Thymus (tissue), 11 donors: ENCODE measurements around the gene RPAP3. TPM values are rescaled to one million over a fixed set of nuclear protein-coding genes. Genes with fewer than 3 reads are reported as not detected.

ENCODE experiments used
- DNase-seq, 9 donors: peaks; one replicate each; pipeline ENCODE4 v3.0.0-alpha.2; 2013; ENCODE audit warnings: low spot score in 9 of 9, low read depth in 6 of 9, missing footprints in 1 of 9
- H3K27ac ChIP-seq, 2 donors: one replicate each; pipeline ENCODE4 v1.5.1; 2013; ENCODE audit warnings: control low read depth in 1 of 2, low read depth in 1 of 2, low read length in 1 of 2, mild to moderate bottlenecking in 1 of 2, moderate library complexity in 1 of 2
- H3K27me3 ChIP-seq, 2 donors: one replicate each; pipeline ENCODE4 v1.5.1; 2013; ENCODE audit warnings: low read length in 1 of 2; ENCODE audit not compliant: control insufficient read depth in 2 of 2, insufficient read depth in 1 of 2
- H3K36me3 ChIP-seq, 2 donors: one replicate each; pipeline ENCODE4 v1.5.1; 2013; ENCODE audit warnings: low read length in 1 of 2, mild to moderate bottlenecking in 1 of 2, moderate library complexity in 1 of 2; ENCODE audit not compliant: control insufficient read depth in 2 of 2, insufficient read depth in 2 of 2
- H3K4me1 ChIP-seq, 2 donors: one replicate each; pipeline ENCODE4 v1.5.1; 2013; ENCODE audit warnings: low read length in 2 of 2; ENCODE audit not compliant: control insufficient read depth in 2 of 2, insufficient read depth in 2 of 2
- H3K4me3 ChIP-seq, 2 donors: one replicate each; pipeline ENCODE4 v1.5.1; 2013; ENCODE audit warnings: low read length in 2 of 2, control low read depth in 1 of 2, mild to moderate bottlenecking in 1 of 2
- H3K9me3 ChIP-seq, 2 donors: one replicate each; pipeline ENCODE4 v1.5.1; 2013; ENCODE audit warnings: low read length in 1 of 2, mild to moderate bottlenecking in 1 of 2; ENCODE audit not compliant: control insufficient read depth in 2 of 2, insufficient read depth in 1 of 2
- WGBS: extraction: QIAGEN DNeasy Blood & Tissue Kit; methylation state at CpG from one replicate; pipeline ENCODE4 v1.1.7; 2013; 5-methylcytosine and 5-hydroxymethylcytosine counted together
- polyA plus RNA-seq: library from polyadenylated mRNA; stranded (reverse); fragments of 200-250 nt; gene quantifications from one replicate; pipeline ENCODE4 v1.2.3, GENCODE V29; 2013
- total RNA-seq: library from RNA; stranded (reverse); fragments of 120-200 nt; gene quantifications from one replicate; pipeline ENCODE4 v1.2.4, GENCODE V29; 2013
- donor health status: healthy.

RPAP3 gene
- total and polyA plus RNA-seq, 2 donors: 20.9 to 30.5 TPM

- Histone ChIP-seq H3K27me3 (no peaks in the 10 kb centered on the region), H3K4me3 (no peak overlapping the region), H3K9me3 (peaks cover 6 to 14% of the 10 kb centered on the region in 2 donors), H3K36me3 (no peaks in the 10 kb centered on the region), H3K4me1 (no peaks in the 10 kb centered on the region), H3K27ac (no peak overlapping the region)
- 85% methylated on average over 2 of the region's 2 CpGs for WGBS
- DNase-seq: no peak
Observed at GRCh38 chr12:47614521-47614920, 91.3 kb downstream of the RPAP3 start.

- Histone ChIP-seq H3K9me3 (peaks cover 6 to 14% of the 10 kb centered on the region in 2 donors), H3K4me1 (no peaks in the 10 kb centered on the region), H3K27ac (no peak overlapping the region), H3K36me3 (no peaks in the 10 kb centered on the region), H3K4me3 (no peak overlapping the region), H3K27me3 (no peaks in the 10 kb centered on the region)
- 100% methylated on average over 1 of the region's 1 CpG for WGBS
- DNase-seq: no peak
Observed at GRCh38 chr12:47612953-47613352, 92.9 kb downstream of the RPAP3 start.

GRCh38 chr12:47611906-47612305 is 93.9 kb downstream of the RPAP3 start:
- H3K27ac ChIP-seq: no peak overlapping the region
- no peaks in the 10 kb centered on the region for H3K4me1 ChIP-seq

More at GRCh38 chr12:47611906-47612305, 93.9 kb downstream of the RPAP3 start:
- DNase-seq: no peak
- no peak overlapping the region for H3K4me3 ChIP-seq
- no peaks in the 10 kb centered on the region for H3K36me3 ChIP-seq
- peaks cover 6 to 17% of the 10 kb centered on the region in 2 donors for H3K9me3 ChIP-seq
- no peaks in the 10 kb centered on the region for H3K27me3 ChIP-seq

Other genes starting within 250 kb of the RPAP3 start
- gene ENDOU, start 19.5 kb upstream of the RPAP3 start, total RNA-seq: 0.14 TPM
- gene ENDOU, start 19.5 kb upstream of the RPAP3 start, polyA plus RNA-seq: 1.3 TPM
- 1.6 TPM for gene RAPGEF3, start 52.9 kb upstream of the RPAP3 start, total RNA-seq
- 20.9 TPM for gene RAPGEF3, start 52.9 kb upstream of the RPAP3 start, polyA plus RNA-seq
- 4.5 TPM for gene SLC48A1, start 67.2 kb upstream of the RPAP3 start, total RNA-seq
- gene SLC48A1, start 67.2 kb upstream of the RPAP3 start, polyA plus RNA-seq: 9.3 TPM
- gene HDAC7, start 113.9 kb upstream of the RPAP3 start, total RNA-seq: 67.7 TPM
- gene HDAC7, start 113.9 kb upstream of the RPAP3 start, polyA plus RNA-seq: 130 TPM
- gene VDR, start 199.0 kb upstream of the RPAP3 start, total RNA-seq: 1.5 TPM
- 3.8 TPM for gene VDR, start 199.0 kb upstream of the RPAP3 start, polyA plus RNA-seq